Osteocyte (in vitro differentiated cells): ENCODE measurements around the gene TPO. TPM values are rescaled to one million over a fixed set of nuclear protein-coding genes. Genes with fewer than 3 reads are reported as not detected.

ENCODE experiments used
- DNase-seq: peaks from one replicate; pipeline ENCODE4 v3.0.0; 2021; ENCODE audit warnings: mixed read lengths; ENCODE audit not compliant: unreplicated experiment; ENCODE audit errors: extremely low spot score
- H3K27ac Mint-ChIP-seq: one replicate; pipeline ENCODE4 v1.8.0; 2021; ENCODE audit warnings: mild to moderate bottlenecking, mixed read lengths; ENCODE audit not compliant: unreplicated experiment
- H3K27me3 Mint-ChIP-seq: one replicate; pipeline ENCODE4 v1.8.0; 2021; ENCODE audit warnings: mixed read lengths; ENCODE audit not compliant: unreplicated experiment
- H3K36me3 Mint-ChIP-seq: one replicate; pipeline ENCODE4 v1.8.0; 2021; ENCODE audit warnings: mixed read lengths; ENCODE audit not compliant: unreplicated experiment
- H3K4me1 Mint-ChIP-seq: one replicate; pipeline ENCODE4 v1.8.0; 2021; ENCODE audit warnings: mixed read lengths; ENCODE audit not compliant: unreplicated experiment
- H3K4me3 Mint-ChIP-seq: one replicate; pipeline ENCODE4 v1.8.0; 2021; ENCODE audit warnings: mild to moderate bottlenecking, moderate library complexity, mixed read lengths; ENCODE audit not compliant: unreplicated experiment
- H3K9me3 Mint-ChIP-seq: one replicate; pipeline ENCODE4 v1.8.0; 2021; ENCODE audit warnings: mixed read lengths; ENCODE audit not compliant: unreplicated experiment
- total RNA-seq: library from RNA; stranded (reverse); gene quantifications from 2 replicates; pipeline ENCODE4 v1.2.1, GENCODE V29; 2021
- TF ChIP-seq, protein P1 (sequence below): fragments of 200-600 bp; sonication (generic); IDR thresholded peaks from 2 replicates; pipeline ENCODE4 v1.5.0; 2021; ENCODE audit warnings: antibody characterized with exemption, mild to moderate bottlenecking, moderate library complexity

TPO gene
- total RNA-seq, 1 donor from 2014 or later: not detected

DNA sequence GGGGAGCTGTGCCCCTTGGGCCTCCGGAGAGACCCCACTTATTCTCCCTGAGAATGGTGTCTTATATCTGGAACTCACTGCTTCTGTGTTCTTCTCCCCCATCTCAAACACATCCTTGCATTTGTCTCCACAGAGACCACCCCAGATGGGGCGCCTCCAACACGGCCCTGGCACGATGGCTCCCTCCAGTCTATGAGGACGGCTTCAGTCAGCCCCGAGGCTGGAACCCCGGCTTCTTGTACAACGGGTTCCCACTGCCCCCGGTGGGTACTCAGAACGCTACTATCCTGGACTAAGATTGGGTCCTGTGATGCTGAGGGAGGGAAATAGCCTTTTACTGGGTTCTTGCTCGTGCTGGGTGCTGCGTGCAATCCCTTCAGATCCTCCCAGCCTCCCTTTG is 40.3 kb downstream of the TPO start:
- Mint-ChIP-seq H3K27me3 (peaks cover 2% of the 10 kb centered on the region), H3K36me3 (no peaks in the 10 kb centered on the region), H3K27ac (no peak overlapping the region), H3K4me1 (no peaks in the 10 kb centered on the region), H3K4me3 (no peak overlapping the region), H3K9me3 (peaks cover 4% of the 10 kb centered on the region)
- TF ChIP-seq, protein P1, sequence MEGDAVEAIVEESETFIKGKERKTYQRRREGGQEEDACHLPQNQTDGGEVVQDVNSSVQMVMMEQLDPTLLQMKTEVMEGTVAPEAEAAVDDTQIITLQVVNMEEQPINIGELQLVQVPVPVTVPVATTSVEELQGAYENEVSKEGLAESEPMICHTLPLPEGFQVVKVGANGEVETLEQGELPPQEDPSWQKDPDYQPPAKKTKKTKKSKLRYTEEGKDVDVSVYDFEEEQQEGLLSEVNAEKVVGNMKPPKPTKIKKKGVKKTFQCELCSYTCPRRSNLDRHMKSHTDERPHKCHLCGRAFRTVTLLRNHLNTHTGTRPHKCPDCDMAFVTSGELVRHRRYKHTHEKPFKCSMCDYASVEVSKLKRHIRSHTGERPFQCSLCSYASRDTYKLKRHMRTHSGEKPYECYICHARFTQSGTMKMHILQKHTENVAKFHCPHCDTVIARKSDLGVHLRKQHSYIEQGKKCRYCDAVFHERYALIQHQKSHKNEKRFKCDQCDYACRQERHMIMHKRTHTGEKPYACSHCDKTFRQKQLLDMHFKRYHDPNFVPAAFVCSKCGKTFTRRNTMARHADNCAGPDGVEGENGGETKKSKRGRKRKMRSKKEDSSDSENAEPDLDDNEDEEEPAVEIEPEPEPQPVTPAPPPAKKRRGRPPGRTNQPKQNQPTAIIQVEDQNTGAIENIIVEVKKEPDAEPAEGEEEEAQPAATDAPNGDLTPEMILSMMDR: no peak
- DNase-seq: no peak

DNA sequence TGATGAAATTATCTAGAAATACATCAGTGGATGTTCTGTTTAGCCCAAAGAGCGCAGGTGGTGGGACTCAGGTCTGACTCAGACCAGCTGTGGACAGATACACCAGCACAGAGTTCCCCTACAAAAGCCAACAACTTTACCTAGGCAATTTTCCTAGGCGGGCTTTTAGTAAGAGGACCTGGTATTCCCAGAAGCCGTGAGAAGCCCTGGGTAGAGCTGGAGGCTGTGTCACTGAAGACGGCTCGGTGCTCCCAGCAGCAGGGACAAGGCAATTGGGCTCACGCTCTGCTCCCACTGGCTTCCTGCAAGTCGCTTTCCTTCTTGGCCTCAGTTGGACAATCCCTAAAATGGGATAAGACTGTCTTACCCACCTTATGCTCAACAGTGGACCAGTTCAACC is 41.1 kb downstream of the TPO start:
- DNase-seq: no peak

DNA sequence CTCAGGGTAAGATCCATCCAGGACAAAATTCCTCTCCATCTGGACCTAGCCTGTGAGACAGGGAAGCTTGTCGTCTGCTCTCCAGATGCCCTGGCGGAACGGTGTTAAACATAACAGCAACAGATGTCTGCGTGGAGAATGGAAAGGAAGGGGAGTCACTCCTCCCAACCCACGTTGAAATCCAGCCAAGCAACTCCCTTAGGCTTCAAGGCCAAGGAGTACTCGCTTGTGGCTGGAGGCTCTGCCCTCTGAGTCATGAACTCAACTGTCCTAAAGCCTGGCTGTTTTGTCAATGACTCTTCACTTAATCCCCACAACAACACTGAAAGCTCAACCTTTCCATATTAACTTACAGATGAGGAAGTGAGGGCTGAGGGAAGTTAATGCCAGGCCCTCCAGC is 42.2 kb downstream of the TPO start:
- H3K9me3 Mint-ChIP-seq: no peaks in the 10 kb centered on the region
- no peak for DNase-seq
- no peaks in the 10 kb centered on the region for H3K36me3 Mint-ChIP-seq
- TF ChIP-seq, protein P1: no peak
- no peak overlapping the region for H3K4me3 Mint-ChIP-seq
- no peaks in the 10 kb centered on the region for H3K4me1 Mint-ChIP-seq
- H3K27me3 Mint-ChIP-seq: no peaks in the 10 kb centered on the region
- H3K27ac Mint-ChIP-seq: no peak overlapping the region

More for the DNA sequence above, 41.1 kb downstream of the TPO start:
- Mint-ChIP-seq H3K4me1 (no peaks in the 10 kb centered on the region), H3K27ac (no peak overlapping the region), H3K27me3 (no peaks in the 10 kb centered on the region), H3K9me3 (peaks cover under 1% of the 10 kb centered on the region), H3K36me3 (no peaks in the 10 kb centered on the region), H3K4me3 (no peak overlapping the region)
- TF ChIP-seq, protein P1: no peak

DNA sequence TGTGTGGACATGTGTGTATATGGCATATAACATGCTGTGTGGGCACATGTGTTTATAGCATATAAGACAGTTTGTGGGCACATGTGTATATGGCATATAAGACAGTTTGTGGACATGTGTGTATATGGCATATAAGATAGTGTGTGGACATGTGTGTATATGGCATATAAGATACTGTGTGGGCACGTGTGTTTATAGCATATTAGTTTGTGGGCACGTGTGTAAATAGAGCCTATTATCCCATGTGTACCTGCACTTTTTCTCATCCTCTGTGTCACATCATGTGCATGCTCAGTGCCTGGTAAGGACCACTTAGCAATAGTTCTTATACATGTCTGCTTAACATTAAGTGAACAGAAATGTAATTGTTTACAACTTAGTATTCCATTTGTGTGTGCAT is 45.2 kb downstream of the TPO start:
- DNase-seq: no peak
- H3K36me3 Mint-ChIP-seq: no peaks in the 10 kb centered on the region
- H3K27ac Mint-ChIP-seq: no peak overlapping the region
- H3K4me3 Mint-ChIP-seq: no peak overlapping the region
- no peaks in the 10 kb centered on the region for H3K4me1 Mint-ChIP-seq
- H3K27me3 Mint-ChIP-seq: no peaks in the 10 kb centered on the region
- TF ChIP-seq, protein P1: no peak
- H3K9me3 Mint-ChIP-seq: no peaks in the 10 kb centered on the region

DNA sequence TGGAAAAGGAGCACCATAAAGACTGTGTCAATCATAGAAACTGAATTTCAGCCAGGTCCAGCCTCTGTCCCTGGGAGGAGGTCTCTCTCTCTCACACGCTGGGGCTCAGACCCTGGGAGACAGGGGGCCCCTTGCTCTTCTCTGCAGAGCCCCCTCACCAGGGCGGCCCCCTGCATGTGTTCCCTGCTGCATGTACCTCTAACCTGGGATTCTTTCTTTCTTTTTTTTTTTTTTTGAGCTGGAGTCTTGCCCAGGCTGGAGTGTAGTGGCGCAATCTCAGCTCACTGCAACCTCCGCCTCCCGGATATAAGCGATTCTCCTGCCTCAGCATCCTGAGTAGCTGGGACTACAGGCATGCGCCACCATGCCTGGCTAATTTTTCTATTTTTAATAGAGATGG is 46.5 kb downstream of the TPO start:
- TF ChIP-seq, protein P1: no peak
- H3K36me3 Mint-ChIP-seq: no peaks in the 10 kb centered on the region
- no peaks in the 10 kb centered on the region for H3K27me3 Mint-ChIP-seq
- H3K4me3 Mint-ChIP-seq: no peak overlapping the region
- H3K4me1 Mint-ChIP-seq: no peaks in the 10 kb centered on the region
- H3K9me3 Mint-ChIP-seq: no peaks in the 10 kb centered on the region
- H3K27ac Mint-ChIP-seq: no peak overlapping the region
- DNase-seq: no peak
